Endothelial cell of umbilical vein (primary cell): ENCODE measurements around the gene PHF23. TPM values are rescaled to one million over a fixed set of nuclear protein-coding genes. Genes with fewer than 3 reads are reported as not detected.

ENCODE experiments used
- BruUV-seq: library from RNA; stranded (reverse); fragments of 400-500 nt; replicated peaks from 2 replicates; lab custom pipeline; 2021; lab: Mats Ljungman, UMichigan
- CTCF ChIA-PET: fragments of 300-600, 350-600 bp; sonication (Branson Sonifier 250); formaldehyde crosslinking; loops from one replicate; lab custom pipeline; 2021; ENCODE audit warnings: antibody characterized with exemption, inconsistent platforms; lab: Charles Lee
- POLR2A ChIA-PET: fragments of 300-600, 350-600 bp; sonication (Branson Sonifier 250); formaldehyde crosslinking; loops from one replicate; lab custom pipeline; 2021; ENCODE audit warnings: antibody characterized with exemption, inconsistent platforms; lab: Charles Lee
- DNase-seq: peaks from one replicate; pipeline ENCODE4 v3.0.0-alpha.2; 2011; ENCODE audit warnings: low read depth, low spot score
- FAIRE-seq: peaks from 2 replicates; lab custom pipeline; 2011; peaks lifted over from hg19 to GRCh38; lab: Jason Lieb, UNC
- H2AFZ ChIP-seq: 2 replicates; pipeline ENCODE4 v1.6.0; 2012; ENCODE audit warnings: low read depth, low read length, control low read depth, inconsistent platforms
- H3K27ac ChIP-seq: 2 replicates; pipeline ENCODE4 v1.5.1; 2011; ENCODE audit warnings: low read depth, mild to moderate bottlenecking, control low read depth, low read length, moderate library complexity; ENCODE audit not compliant: insufficient read depth
- H3K27me3 ChIP-seq, 2 experiments: 2 replicates each; pipeline versions ENCODE4 v1.6.0 to v1.6.1; 2011; ENCODE audit warnings: low read length in 2 of 2, mixed read lengths in 1 of 2; ENCODE audit not compliant: control insufficient read depth in 2 of 2, insufficient read depth in 2 of 2
- H3K36me3 ChIP-seq, 2 experiments: 2 replicates in 1 of 2; 3 replicates in 1 of 2; pipeline ENCODE4 v1.5.1; 2011; ENCODE audit warnings: low read length in 2 of 2, mild to moderate bottlenecking in 1 of 2, moderate library complexity in 1 of 2; ENCODE audit not compliant: control insufficient read depth in 2 of 2, insufficient read depth in 2 of 2; ENCODE audit errors: extremely low read depth in 1 of 2
- H3K4me1 ChIP-seq: 3 replicates; pipeline ENCODE4 v1.5.1; 2011; ENCODE audit warnings: mild to moderate bottlenecking, low read length; ENCODE audit not compliant: control insufficient read depth, insufficient read depth; ENCODE audit errors: extremely low read depth
- H3K4me2 ChIP-seq: 2 replicates; pipeline ENCODE4 v1.6.1; 2011; ENCODE audit warnings: low read length, control low read depth, mixed read lengths; ENCODE audit not compliant: insufficient read depth
- H3K4me3 ChIP-seq, 3 experiments: fragments of 200-600 bp in 1 of 3; sonication (generic), shearing (Covaris generic) in 1 of 3; replicated peaks in 1 of 3; 2 replicates each; pipeline ENCODE4 v1.5.1; 2011 to 2016; ENCODE audit warnings: control low read depth in 3 of 3, low read length in 3 of 3, mild to moderate bottlenecking in 2 of 3, inconsistent platforms in 1 of 3, low read depth in 1 of 3, moderate library complexity in 1 of 3; ENCODE audit not compliant: insufficient read depth in 1 of 3
- H3K79me2 ChIP-seq: 2 replicates; pipeline ENCODE4 v1.6.0; 2012; ENCODE audit warnings: low read length, inconsistent platforms; ENCODE audit not compliant: control insufficient read depth, insufficient read depth
- H3K9ac ChIP-seq: replicated peaks from 2 replicates; pipeline ENCODE3; 2011; ENCODE audit warnings: low read length, control low read depth; ENCODE audit not compliant: insufficient read depth; ENCODE audit errors: extremely low read depth
- H3K9me1 ChIP-seq: replicated peaks from 3 replicates; pipeline ENCODE4 v1.6.0; 2011; ENCODE audit warnings: mild to moderate bottlenecking, low read length; ENCODE audit not compliant: control insufficient read depth, insufficient read depth; ENCODE audit errors: extremely low read depth
- H3K9me3 ChIP-seq: replicated peaks from 2 replicates; pipeline ENCODE4 v1.5.1; 2012; ENCODE audit warnings: low read length, inconsistent platforms; ENCODE audit not compliant: control insufficient read depth, insufficient read depth
- H4K20me1 ChIP-seq: replicated peaks from 2 replicates; pipeline ENCODE3; 2011; ENCODE audit warnings: mild to moderate bottlenecking, low read length; ENCODE audit not compliant: control insufficient read depth, insufficient read depth; ENCODE audit errors: extremely low read depth
- EZH2 ChIP-seq: IDR thresholded peaks from 2 replicates; pipeline ENCODE4 v1.6.1; 2012; ENCODE audit warnings: borderline replicate concordance, low read depth, mild to moderate bottlenecking, moderate library complexity, low read length, inconsistent platforms; ENCODE audit not compliant: severe bottlenecking
- GATA2 ChIP-seq: IDR thresholded peaks from 2 replicates; pipeline ENCODE4 v1.7.0; 2011; ENCODE audit warnings: low read depth, mild to moderate bottlenecking, moderate library complexity, mixed read lengths, low read length; ENCODE audit not compliant: insufficient read length, insufficient read depth
- JUN ChIP-seq: IDR thresholded peaks from 2 replicates; pipeline ENCODE4 v1.6.1; 2011; ENCODE audit warnings: borderline replicate concordance, low read depth; ENCODE audit not compliant: insufficient read length, insufficient read depth
- MYC ChIP-seq: IDR thresholded peaks from one replicate; pipeline ENCODE4 v1.6.1; 2011; ENCODE audit warnings: mild to moderate bottlenecking, low read depth, low read length
- POLR2A ChIP-seq: IDR thresholded peaks from 2 replicates; pipeline ENCODE4 v1.6.1; 2012; ENCODE audit warnings: low read depth, mild to moderate bottlenecking, control low read depth, low read length
- POLR2AphosphoS5 ChIP-seq: IDR thresholded peaks from 2 replicates; pipeline ENCODE4 v1.6.1; 2012; ENCODE audit warnings: low read depth, mild to moderate bottlenecking, control low read depth, low read length, moderate library complexity; ENCODE audit not compliant: insufficient read depth
- dilution Hi-C: fragments of 300-500 bp; cut with MboI; formaldehyde crosslinking; loops from one replicate; pipeline ENCODE4 v1.15.0; 2019; ENCODE audit warnings: low sequenced_read_pairs; ENCODE audit not compliant: extremely low pct_ligation_motif_present
- intact Hi-C: fragments of 100-400 bp; cut with micrococcal nuclease; formaldehyde crosslinking; loops from one replicate; pipeline ENCODE4 v1.10.0; 2022
- polyA plus RNA-seq, 4 experiments: library from polyadenylated mRNA; depleted of rRNA in 3 of 4; stranded (reverse) in 3 of 4; unstranded in 1 of 4; fragments of >200 nt; gene quantifications; 2 replicates each; pipeline versions ENCODE4 v1.2.1 to v1.2.3, GENCODE V29; 2011 to 2012; ENCODE audit warnings: missing spikeins in 1 of 4
- total RNA-seq: library from RNA; stranded (reverse); gene quantifications from 2 replicates; pipeline ENCODE4 v1.2.3, GENCODE V29; 2021
- TF ChIP-seq, protein P1 (sequence below): IDR thresholded peaks from 2 replicates; pipeline ENCODE4 v1.6.1; 2011; ENCODE audit not compliant: insufficient read depth, insufficient read length
- TF ChIP-seq, protein P2 (sequence below), 2 donors: IDR thresholded peaks; 1 replicate in 1 of 2; 2 replicates in 1 of 2; pipeline ENCODE4 v1.5.1; 2011; ENCODE audit warnings: low read length in 2 of 2, mild to moderate bottlenecking in 2 of 2, moderate library complexity in 2 of 2, control low read depth in 1 of 2, inconsistent platforms in 1 of 2, low read depth in 1 of 2; ENCODE audit not compliant: insufficient read depth in 1 of 2; ENCODE audit errors: extremely low read depth in 1 of 2

Gene PHF23
- total and polyA plus RNA-seq, 2 donors (not counting 3 experiments of a cell fraction or from before 2014, with no cell fraction given) = 35.6 to 54.7 TPM

DNA sequence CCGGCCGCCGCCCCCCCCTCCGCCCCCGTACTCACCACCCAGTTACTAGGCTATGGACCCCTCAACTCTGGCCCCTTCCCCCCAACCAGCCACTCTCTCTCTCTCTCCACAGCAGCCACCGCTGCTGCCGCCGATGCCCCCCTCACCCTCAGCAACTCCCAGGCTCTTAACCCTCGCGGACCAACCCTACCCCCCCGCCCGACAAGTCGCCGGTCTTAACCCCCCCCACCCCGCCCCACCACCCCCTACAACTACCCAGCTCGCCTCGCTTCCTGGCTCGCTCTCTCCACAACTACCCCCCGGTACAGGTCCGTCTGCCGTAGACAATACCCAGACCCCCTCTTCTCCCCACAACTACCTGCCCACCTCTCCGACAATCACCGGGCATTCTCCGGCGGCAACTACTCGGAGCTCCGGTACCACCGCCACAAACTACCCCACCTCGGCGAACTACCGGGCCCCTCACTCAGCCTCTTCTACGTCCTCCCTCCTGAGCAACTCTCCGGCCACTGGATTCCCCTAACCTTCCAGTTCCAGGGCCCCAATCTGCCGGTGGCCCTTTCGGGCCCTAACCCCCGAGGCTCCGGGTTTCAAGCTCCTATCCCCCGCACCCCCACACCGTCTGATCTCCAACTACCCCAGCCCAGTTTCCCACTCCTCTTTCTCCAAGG is 702 bp downstream of the PHF23 start:
- Histone ChIP-seq H3K4me1 (peaks cover 35% of the 10 kb centered on the region), H2AFZ (no peak overlapping the region), H3K27me3 (no peaks in the 10 kb centered on the region), H3K36me3 (peaks cover 15 to 24% of the 10 kb centered on the region in 2 experiments), H3K4me2 (no peak overlapping the region), H3K9ac (peak overlapping the region; percentile 71), H3K9me3 (no peaks in the 10 kb centered on the region), H3K9me1 (no peaks in the 10 kb centered on the region), H4K20me1 (no peaks in the 10 kb centered on the region), H3K27ac (peak overlapping the region; percentile 14), H3K79me2 (peaks cover 58% of the 10 kb centered on the region), H3K4me3 (peak overlapping the region; percentile 71 to 96 (median 83))
- DNase-seq (peak; percentile 21), FAIRE-seq (no peak)
- dilution Hi-C loops = no loop called here
- CTCF ChIA-PET = interaction anchor here (1.0 to 3.4 kb wide), 6 partner anchors 14 to 322 kb away, joined by 3 to 34 read pairs (median 3); partner anchors contain the start of genes ACADVL and DLG4
- no TSS peak for BruUV-seq
- TF ChIP-seq POLR2AphosphoS5 (no peak), POLR2A (no peak), MYC (no peak), GATA2 (no peak), EZH2 (no peak), JUN (no peak)
- TF ChIP-seq, protein P1, sequence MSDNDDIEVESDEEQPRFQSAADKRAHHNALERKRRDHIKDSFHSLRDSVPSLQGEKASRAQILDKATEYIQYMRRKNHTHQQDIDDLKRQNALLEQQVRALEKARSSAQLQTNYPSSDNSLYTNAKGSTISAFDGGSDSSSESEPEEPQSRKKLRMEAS = no peak
- TF ChIP-seq, protein P2, sequence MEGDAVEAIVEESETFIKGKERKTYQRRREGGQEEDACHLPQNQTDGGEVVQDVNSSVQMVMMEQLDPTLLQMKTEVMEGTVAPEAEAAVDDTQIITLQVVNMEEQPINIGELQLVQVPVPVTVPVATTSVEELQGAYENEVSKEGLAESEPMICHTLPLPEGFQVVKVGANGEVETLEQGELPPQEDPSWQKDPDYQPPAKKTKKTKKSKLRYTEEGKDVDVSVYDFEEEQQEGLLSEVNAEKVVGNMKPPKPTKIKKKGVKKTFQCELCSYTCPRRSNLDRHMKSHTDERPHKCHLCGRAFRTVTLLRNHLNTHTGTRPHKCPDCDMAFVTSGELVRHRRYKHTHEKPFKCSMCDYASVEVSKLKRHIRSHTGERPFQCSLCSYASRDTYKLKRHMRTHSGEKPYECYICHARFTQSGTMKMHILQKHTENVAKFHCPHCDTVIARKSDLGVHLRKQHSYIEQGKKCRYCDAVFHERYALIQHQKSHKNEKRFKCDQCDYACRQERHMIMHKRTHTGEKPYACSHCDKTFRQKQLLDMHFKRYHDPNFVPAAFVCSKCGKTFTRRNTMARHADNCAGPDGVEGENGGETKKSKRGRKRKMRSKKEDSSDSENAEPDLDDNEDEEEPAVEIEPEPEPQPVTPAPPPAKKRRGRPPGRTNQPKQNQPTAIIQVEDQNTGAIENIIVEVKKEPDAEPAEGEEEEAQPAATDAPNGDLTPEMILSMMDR (IDR thresholded peaks at IDR 0.05; ENCODE audit: extremely low read depth in 1 of 2, insufficient read depth in 1 of 2, low read depth in 1 of 2, low read length in 2 of 2) = no peak
- intact Hi-C loops = loop anchor here (1.0 to 5.0 kb wide), 4 partner anchors 14 to 619 kb away; partner anchors contain the start of genes CYB5D1, ELP5, NAA38 and TMEM88
- POLR2A ChIA-PET = interaction anchor here (0.7 to 1.1 kb wide), 2 partner anchors 21 to 204 kb away, joined by 4 to 6 read pairs; no protein-coding TSS in a partner anchor
